WTC11 (cell line): ENCODE data around the gene ZNF600. TPM values are rescaled to one million over a fixed set of nuclear protein-coding genes. Genes with fewer than 3 reads are reported as not detected.
A peak's percentile ranks its signal among the peaks of the same experiment; 100 is the strongest.

Experiments
- ATAC-seq: fragments of 200-7000 bp; cut with Tn5 transposase; 2 replicates; pipeline ENCODE4 v1.10.0; 2021; ENCODE audit warnings: mild to moderate bottlenecking, moderate library complexity
- CTCF ChIA-PET: fragments of 300-600 bp; sonication (Branson Sonifier 250); formaldehyde crosslinking; loops from one replicate; lab custom pipeline; 2021; ENCODE audit warnings: antibody characterized with exemption; lab: Charles Lee
- POLR2A ChIA-PET: fragments of 350-600 bp; sonication (Branson Sonifier 250); formaldehyde crosslinking; loops from one replicate; lab custom pipeline; 2021; ENCODE audit warnings: antibody characterized with exemption; lab: Charles Lee
- DNase-seq: peaks from one replicate; pipeline ENCODE4 v3.0.0; 2021; ENCODE audit warnings: low spot score
- H3K27ac Mint-ChIP-seq: 2 replicates; pipeline ENCODE4 v1.8.0; 2021; ENCODE audit warnings: mixed read lengths
- H3K27me3 Mint-ChIP-seq: 2 replicates; pipeline ENCODE4 v1.8.0; 2021; ENCODE audit warnings: low read depth, mild to moderate bottlenecking, moderate library complexity, mixed read lengths
- H3K36me3 Mint-ChIP-seq: 2 replicates; pipeline ENCODE4 v1.8.0; 2021; ENCODE audit warnings: mixed read lengths
- H3K4me1 Mint-ChIP-seq: 2 replicates; pipeline ENCODE4 v1.8.0; 2022; ENCODE audit warnings: mixed read lengths
- H3K4me3 Mint-ChIP-seq: 2 replicates; pipeline ENCODE4 v1.8.0; 2021; ENCODE audit warnings: mild to moderate bottlenecking, moderate library complexity, mixed read lengths
- H3K9me3 Mint-ChIP-seq: 2 replicates; pipeline ENCODE4 v1.8.0; 2021; ENCODE audit warnings: mixed read lengths
- ESRRA ChIP-seq: sonication (generic); formaldehyde crosslinking; IDR thresholded peaks from 2 replicates; pipeline ENCODE4 v1.8.1; 2022; ENCODE audit warnings: mild to moderate bottlenecking, missing genetic modification reagents, borderline replicate concordance
- GABPB1 ChIP-seq: sonication (generic); formaldehyde crosslinking; IDR thresholded peaks from 2 replicates; pipeline ENCODE4 v1.8.1; 2023; ENCODE audit warnings: mild to moderate bottlenecking, missing genetic modification reagents
- JAZF1 ChIP-seq: fragments of 250-450 bp; sonication (Bioruptor Pico); IDR thresholded peaks from 2 replicates; pipeline ENCODE4 v1.9.0; 2021; ENCODE audit warnings: moderate library complexity, mild to moderate bottlenecking, inconsistent platforms
- NFATC4 ChIP-seq: fragments of 250-450 bp; sonication (Bioruptor Pico); IDR thresholded peaks from 2 replicates; pipeline ENCODE4 v1.9.0; 2021; ENCODE audit warnings: mild to moderate bottlenecking
- NR1H2 ChIP-seq: sonication (generic); formaldehyde crosslinking; IDR thresholded peaks from 2 replicates; pipeline ENCODE4 v1.9.0; 2021; ENCODE audit warnings: mild to moderate bottlenecking, moderate library complexity, missing genetic modification reagents
- NR2C2 ChIP-seq: sonication (generic); formaldehyde crosslinking; IDR thresholded peaks from 2 replicates; pipeline ENCODE4 v1.8.0; 2022; ENCODE audit warnings: mild to moderate bottlenecking, missing genetic modification reagents
- SP1 ChIP-seq: sonication (generic); formaldehyde crosslinking; conservative IDR thresholded peaks from 2 replicates; pipeline ENCODE4 v1.8.1; 2022; ENCODE audit warnings: missing genetic modification reagents
- TCF7 ChIP-seq: sonication (generic); formaldehyde crosslinking; IDR thresholded peaks from 2 replicates; pipeline ENCODE4 v1.8.0; 2022; ENCODE audit warnings: mild to moderate bottlenecking, low read depth, missing genetic modification reagents, moderate library complexity
- ZBTB21 ChIP-seq: sonication (generic); formaldehyde crosslinking; IDR thresholded peaks from 2 replicates; pipeline ENCODE4 v1.8.1; 2023; ENCODE audit warnings: mild to moderate bottlenecking, missing genetic modification reagents, borderline replicate concordance
- ZNF671 ChIP-seq: fragments of 250-450 bp; sonication (Bioruptor Pico); IDR thresholded peaks from 2 replicates; pipeline ENCODE4 v1.8.0; 2021; ENCODE audit warnings: mild to moderate bottlenecking
- total RNA-seq: library from RNA; stranded (reverse); gene quantifications from 3 replicates; pipeline ENCODE4 v1.2.3, GENCODE V29; 2021
- TF ChIP-seq, protein P1 (sequence below): fragments of 250-450 bp; sonication (Bioruptor Pico); conservative IDR thresholded peaks from 2 replicates; pipeline ENCODE4 v1.9.0; 2021; ENCODE audit warnings: mild to moderate bottlenecking
- TF ChIP-seq, protein P2 (sequence below): sonication (generic); formaldehyde crosslinking; IDR thresholded peaks from 2 replicates; pipeline ENCODE4 v1.8.0; 2022; ENCODE audit warnings: missing genetic modification reagents
- TF ChIP-seq, protein P3 (sequence below): sonication (generic); formaldehyde crosslinking; IDR thresholded peaks from 2 replicates; pipeline ENCODE4 v1.8.1; 2023; ENCODE audit warnings: mild to moderate bottlenecking, missing genetic modification reagents, moderate library complexity
- TF ChIP-seq, protein P4 (sequence below): sonication (generic); formaldehyde crosslinking; conservative IDR thresholded peaks from 2 replicates; pipeline ENCODE4 v1.8.1; 2022; ENCODE audit warnings: mild to moderate bottlenecking, missing genetic modification reagents
- TF ChIP-seq, protein P5 (sequence below): sonication (generic); formaldehyde crosslinking; IDR thresholded peaks from 2 replicates; pipeline ENCODE4 v1.8.1; 2023; ENCODE audit warnings: mild to moderate bottlenecking, missing genetic modification reagents
- TF ChIP-seq, protein P6 (sequence below): sonication (generic); formaldehyde crosslinking; IDR thresholded peaks from 2 replicates; pipeline ENCODE4 v1.8.0; 2022; ENCODE audit warnings: mild to moderate bottlenecking, missing genetic modification reagents
- TF ChIP-seq, protein P7 (sequence below): fragments of 250-450 bp; sonication (Bioruptor Pico); IDR thresholded peaks from 2 replicates; pipeline ENCODE4 v2.1.2; 2022; ENCODE audit warnings: mild to moderate bottlenecking, moderate library complexity
- TF ChIP-seq, protein P8 (sequence below): sonication (generic); formaldehyde crosslinking; IDR thresholded peaks from 2 replicates; pipeline ENCODE4 v1.8.1; 2023; ENCODE audit warnings: mild to moderate bottlenecking, moderate library complexity, missing genetic modification reagents

ZNF600 gene
- total RNA-seq, 1 experiment from 2014 or later, result 13.2 TPM

DNA sequence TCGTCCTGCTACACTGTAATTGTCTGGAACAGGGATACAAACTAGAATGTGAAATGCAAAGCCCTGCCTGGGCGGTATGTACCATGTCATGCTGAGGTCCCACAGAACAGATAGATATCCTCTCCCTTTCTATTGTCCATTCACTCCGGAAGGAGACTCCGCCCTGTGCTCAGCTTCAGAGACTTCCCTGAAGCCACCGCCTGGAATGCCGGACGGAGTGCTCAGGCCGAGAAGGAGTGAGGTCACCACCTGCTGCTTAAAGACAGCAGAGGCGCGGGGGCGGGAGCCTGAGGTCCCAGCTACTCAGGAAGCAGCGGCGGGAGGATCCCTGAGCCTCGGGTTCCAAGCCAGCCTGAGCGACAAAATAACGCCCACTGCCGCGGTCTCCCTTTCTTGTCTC is 50.9 kb downstream of the ZNF600 start:
- peak; percentile 70 for ATAC-seq
- Mint-ChIP-seq H3K4me3 (peak overlapping the region; percentile 89), H3K36me3 (no peaks in the 10 kb centered on the region)
- TF ChIP-seq, protein P1, sequence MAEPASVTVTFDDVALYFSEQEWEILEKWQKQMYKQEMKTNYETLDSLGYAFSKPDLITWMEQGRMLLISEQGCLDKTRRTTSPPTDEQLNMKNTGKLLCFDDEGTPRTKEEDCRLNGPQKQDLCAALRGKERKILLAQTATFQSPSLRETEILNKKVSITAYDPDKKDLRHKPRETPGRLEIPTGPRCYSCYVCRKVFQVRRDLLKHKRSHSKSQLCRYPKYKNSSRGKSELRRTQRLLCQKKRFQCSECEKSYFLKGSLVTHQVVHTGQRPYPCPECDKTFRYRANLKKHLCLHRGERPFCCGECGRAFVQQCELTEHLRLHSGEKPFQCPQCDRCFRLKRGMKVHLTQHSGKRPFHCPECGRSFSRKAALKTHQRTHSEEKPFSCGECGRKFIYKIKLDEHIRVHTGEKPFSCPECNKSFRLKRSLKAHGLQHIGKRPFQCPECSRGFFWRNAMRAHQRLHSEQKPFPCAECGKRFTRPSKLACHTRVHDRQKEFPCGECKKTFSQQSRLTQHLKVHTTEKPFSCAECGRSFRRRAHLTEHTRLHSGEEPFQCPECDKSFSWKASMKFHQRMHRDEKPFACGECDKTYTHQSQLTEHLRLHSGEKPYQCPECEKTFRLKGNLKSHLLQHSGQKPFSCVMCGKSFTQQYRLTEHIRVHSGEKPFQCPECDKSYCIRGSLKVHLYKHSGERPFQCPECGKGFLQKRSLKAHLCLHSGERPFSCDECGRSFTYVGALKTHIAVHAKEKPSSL (CRISPR knock-in tag), result no peak
- TF ChIP-seq ZBTB21 (CRISPR knock-in tag) (no peak), GABPB1 (CRISPR knock-in tag) (no peak)
- TF ChIP-seq, all 79 proteins: peak for 0
- Mint-ChIP-seq H3K27ac (peak overlapping the region; percentile 100), H3K9me3 (peaks cover 6% of the 10 kb centered on the region; the same call in 1 of the 2 replicates), H3K27me3 (peaks cover 11% of the 10 kb centered on the region), H3K4me1 (peaks cover 52% of the 10 kb centered on the region)
- POLR2A ChIA-PET, result interaction anchor here (1.1 kb wide), 1 partner anchor 209 kb away, joined by 3 read pairs; the partner anchor contains the start of gene ZNF808
- CTCF ChIA-PET, result interaction anchor here (0.7 to 1.6 kb wide), 6 partner anchors 13 to 258 kb away, joined by 3 to 5 read pairs (median 4); partner anchors contain the start of gene ZNF816
- peak; percentile 89 for DNase-seq

DNA sequence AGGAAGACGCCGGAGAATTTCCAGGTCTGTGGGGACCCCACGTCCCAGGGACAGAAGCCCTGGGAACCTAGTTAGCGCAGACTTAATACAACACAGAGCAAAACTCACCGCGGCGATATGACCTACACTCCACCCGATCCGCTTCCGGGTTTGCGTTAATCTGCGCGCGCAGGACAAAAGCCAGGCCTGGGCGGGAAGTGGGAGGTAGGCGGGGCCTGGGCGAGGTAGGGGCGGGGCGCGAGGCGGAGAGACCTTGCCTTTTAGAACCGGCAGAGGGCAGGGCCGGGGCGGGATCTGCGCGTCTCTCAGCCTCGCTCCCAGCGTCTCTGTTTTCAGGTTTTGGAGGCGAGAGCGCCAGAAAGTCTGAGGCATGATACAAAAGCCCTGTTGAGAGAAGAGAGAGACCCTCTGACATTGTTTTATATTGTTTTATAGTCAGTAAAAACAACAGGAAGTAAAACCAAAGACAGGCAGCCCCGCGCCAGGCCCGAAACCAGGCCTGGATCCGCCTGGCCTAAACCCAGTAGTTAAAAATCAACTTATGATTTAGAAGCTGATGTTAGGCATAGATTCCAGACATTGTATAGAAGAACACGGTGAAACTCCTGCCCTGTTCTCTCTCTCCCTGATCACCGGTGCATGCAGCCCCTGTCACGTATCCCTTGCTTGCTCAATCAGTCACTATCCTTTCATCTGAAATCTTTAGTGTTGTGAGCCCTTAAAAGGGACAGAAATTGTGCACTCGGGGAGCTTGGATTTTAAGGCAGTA is 51.5 kb downstream of the ZNF600 start, which contains the start of gene ZNF611:
Gene ZNF611 (minus strand): TSS at position 152 of the 769 bp plus-strand sequence. CDS start 19,150 bp downstream, outside the sequence.
- POLR2A ChIA-PET, result interaction anchor here (1.1 kb wide), 1 partner anchor 208 kb away, joined by 3 read pairs; the partner anchor contains the start of gene ZNF808
- TF ChIP-seq, protein P2, sequence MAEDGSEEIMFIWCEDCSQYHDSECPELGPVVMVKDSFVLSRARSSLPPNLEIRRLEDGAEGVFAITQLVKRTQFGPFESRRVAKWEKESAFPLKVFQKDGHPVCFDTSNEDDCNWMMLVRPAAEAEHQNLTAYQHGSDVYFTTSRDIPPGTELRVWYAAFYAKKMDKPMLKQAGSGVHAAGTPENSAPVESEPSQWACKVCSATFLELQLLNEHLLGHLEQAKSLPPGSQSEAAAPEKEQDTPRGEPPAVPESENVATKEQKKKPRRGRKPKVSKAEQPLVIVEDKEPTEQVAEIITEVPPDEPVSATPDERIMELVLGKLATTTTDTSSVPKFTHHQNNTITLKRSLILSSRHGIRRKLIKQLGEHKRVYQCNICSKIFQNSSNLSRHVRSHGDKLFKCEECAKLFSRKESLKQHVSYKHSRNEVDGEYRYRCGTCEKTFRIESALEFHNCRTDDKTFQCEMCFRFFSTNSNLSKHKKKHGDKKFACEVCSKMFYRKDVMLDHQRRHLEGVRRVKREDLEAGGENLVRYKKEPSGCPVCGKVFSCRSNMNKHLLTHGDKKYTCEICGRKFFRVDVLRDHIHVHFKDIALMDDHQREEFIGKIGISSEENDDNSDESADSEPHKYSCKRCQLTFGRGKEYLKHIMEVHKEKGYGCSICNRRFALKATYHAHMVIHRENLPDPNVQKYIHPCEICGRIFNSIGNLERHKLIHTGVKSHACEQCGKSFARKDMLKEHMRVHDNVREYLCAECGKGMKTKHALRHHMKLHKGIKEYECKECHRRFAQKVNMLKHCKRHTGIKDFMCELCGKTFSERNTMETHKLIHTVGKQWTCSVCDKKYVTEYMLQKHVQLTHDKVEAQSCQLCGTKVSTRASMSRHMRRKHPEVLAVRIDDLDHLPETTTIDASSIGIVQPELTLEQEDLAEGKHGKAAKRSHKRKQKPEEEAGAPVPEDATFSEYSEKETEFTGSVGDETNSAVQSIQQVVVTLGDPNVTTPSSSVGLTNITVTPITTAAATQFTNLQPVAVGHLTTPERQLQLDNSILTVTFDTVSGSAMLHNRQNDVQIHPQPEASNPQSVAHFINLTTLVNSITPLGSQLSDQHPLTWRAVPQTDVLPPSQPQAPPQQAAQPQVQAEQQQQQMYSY (CRISPR knock-in tag), result 0 out of 2 replicates have a peak, but pooled peaks have one; percentile 39
- TF ChIP-seq, protein P3, sequence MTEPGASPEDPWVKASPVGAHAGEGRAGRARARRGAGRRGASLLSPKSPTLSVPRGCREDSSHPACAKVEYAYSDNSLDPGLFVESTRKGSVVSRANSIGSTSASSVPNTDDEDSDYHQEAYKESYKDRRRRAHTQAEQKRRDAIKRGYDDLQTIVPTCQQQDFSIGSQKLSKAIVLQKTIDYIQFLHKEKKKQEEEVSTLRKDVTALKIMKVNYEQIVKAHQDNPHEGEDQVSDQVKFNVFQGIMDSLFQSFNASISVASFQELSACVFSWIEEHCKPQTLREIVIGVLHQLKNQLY (CRISPR knock-in tag), result no peak
- TF ChIP-seq ZNF671, result no peak
- TF ChIP-seq, protein P4, sequence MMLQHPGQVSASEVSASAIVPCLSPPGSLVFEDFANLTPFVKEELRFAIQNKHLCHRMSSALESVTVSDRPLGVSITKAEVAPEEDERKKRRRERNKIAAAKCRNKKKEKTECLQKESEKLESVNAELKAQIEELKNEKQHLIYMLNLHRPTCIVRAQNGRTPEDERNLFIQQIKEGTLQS (CRISPR knock-in tag), result no peak
- TF ChIP-seq, protein P5, sequence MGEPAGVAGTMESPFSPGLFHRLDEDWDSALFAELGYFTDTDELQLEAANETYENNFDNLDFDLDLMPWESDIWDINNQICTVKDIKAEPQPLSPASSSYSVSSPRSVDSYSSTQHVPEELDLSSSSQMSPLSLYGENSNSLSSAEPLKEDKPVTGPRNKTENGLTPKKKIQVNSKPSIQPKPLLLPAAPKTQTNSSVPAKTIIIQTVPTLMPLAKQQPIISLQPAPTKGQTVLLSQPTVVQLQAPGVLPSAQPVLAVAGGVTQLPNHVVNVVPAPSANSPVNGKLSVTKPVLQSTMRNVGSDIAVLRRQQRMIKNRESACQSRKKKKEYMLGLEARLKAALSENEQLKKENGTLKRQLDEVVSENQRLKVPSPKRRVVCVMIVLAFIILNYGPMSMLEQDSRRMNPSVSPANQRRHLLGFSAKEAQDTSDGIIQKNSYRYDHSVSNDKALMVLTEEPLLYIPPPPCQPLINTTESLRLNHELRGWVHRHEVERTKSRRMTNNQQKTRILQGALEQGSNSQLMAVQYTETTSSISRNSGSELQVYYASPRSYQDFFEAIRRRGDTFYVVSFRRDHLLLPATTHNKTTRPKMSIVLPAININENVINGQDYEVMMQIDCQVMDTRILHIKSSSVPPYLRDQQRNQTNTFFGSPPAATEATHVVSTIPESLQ, result no peak
- TF ChIP-seq, protein P6, sequence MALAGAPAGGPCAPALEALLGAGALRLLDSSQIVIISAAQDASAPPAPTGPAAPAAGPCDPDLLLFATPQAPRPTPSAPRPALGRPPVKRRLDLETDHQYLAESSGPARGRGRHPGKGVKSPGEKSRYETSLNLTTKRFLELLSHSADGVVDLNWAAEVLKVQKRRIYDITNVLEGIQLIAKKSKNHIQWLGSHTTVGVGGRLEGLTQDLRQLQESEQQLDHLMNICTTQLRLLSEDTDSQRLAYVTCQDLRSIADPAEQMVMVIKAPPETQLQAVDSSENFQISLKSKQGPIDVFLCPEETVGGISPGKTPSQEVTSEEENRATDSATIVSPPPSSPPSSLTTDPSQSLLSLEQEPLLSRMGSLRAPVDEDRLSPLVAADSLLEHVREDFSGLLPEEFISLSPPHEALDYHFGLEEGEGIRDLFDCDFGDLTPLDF (CRISPR knock-in tag), result no peak
- TF ChIP-seq NR2C2, result no peak
- no peak for TF ChIP-seq TCF7 (CRISPR knock-in tag)
- TF ChIP-seq SP1 (CRISPR knock-in tag), result peak; percentile 90
- TF ChIP-seq NFATC4 (CRISPR knock-in tag), result no peak
- TF ChIP-seq, protein P7, sequence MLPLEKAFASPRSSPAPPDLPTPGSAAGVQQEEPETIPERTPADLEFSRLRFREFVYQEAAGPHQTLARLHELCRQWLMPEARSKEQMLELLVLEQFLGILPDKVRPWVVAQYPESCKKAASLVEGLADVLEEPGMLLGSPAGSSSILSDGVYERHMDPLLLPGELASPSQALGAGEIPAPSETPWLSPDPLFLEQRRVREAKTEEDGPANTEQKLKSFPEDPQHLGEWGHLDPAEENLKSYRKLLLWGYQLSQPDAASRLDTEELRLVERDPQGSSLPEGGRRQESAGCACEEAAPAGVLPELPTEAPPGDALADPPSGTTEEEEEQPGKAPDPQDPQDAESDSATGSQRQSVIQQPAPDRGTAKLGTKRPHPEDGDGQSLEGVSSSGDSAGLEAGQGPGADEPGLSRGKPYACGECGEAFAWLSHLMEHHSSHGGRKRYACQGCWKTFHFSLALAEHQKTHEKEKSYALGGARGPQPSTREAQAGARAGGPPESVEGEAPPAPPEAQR (CRISPR knock-in tag), result no peak
- no peak for TF ChIP-seq NR1H2 (CRISPR knock-in tag)
- TF ChIP-seq, protein P8, sequence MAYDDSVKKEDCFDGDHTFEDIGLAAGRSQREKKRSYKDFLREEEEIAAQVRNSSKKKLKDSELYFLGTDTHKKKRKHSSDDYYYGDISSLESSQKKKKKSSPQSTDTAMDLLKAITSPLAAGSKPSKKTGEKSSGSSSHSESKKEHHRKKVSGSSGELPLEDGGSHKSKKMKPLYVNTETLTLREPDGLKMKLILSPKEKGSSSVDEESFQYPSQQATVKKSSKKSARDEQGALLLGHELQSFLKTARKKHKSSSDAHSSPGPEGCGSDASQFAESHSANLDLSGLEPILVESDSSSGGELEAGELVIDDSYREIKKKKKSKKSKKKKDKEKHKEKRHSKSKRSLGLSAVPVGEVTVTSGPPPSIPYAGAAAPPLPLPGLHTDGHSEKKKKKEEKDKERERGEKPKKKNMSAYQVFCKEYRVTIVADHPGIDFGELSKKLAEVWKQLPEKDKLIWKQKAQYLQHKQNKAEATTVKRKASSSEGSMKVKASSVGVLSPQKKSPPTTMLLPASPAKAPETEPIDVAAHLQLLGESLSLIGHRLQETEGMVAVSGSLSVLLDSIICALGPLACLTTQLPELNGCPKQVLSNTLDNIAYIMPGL, result no peak; the same call in 1 of the 2 replicates
- no peak for TF ChIP-seq ESRRA (CRISPR knock-in tag)
- no peak for TF ChIP-seq JAZF1 (CRISPR knock-in tag)

More for the DNA sequence above, 51.5 kb downstream of the ZNF600 start, which contains the start of gene ZNF611:
- Mint-ChIP-seq H3K27ac (peak within 1 kb of the TSS; percentile 100), H3K27me3 (peaks cover 11% of the 10 kb centered on the region), H3K9me3 (peaks cover 6% of the 10 kb centered on the region; the same call in 1 of the 2 replicates), H3K36me3 (no peaks in the 10 kb centered on the region), H3K4me1 (peaks cover 47% of the 10 kb centered on the region), H3K4me3 (peak within 1 kb of the TSS; percentile 89)
- CTCF ChIA-PET, result interaction anchor here (0.7 to 1.6 kb wide), 6 partner anchors 14 to 259 kb away, joined by 3 to 5 read pairs (median 4); partner anchors contain the start of gene ZNF816
- peak; percentile 85 for ATAC-seq
- DNase-seq, result peak; percentile 99
